Stomach (tissue), 9 donors: Measurements from ENCODE around the gene KLF12. TPM values are rescaled to one million over a fixed set of nuclear protein-coding genes. Genes with fewer than 3 reads are reported as not detected.

Experiments
- DNase-seq, 2 donors: peaks; one replicate each; pipeline versions ENCODE4 v3.0.0 to v3.0.0-alpha.2; 2013 to 2019
- H3K27ac ChIP-seq, 5 donors: fragments of 200-600 bp in 4 of 5; sonication (generic) in 4 of 5; one replicate each; pipeline ENCODE4 v1.5.1; 2013 to 2019; ENCODE audit warnings: mild to moderate bottlenecking in 1 of 5, moderate library complexity in 1 of 5
- H3K27me3 ChIP-seq, 3 donors: fragments of 200-600 bp; sonication (generic); one replicate each; pipeline ENCODE4 v1.5.1; 2017 to 2019; ENCODE audit warnings: mixed run types in 1 of 3
- H3K36me3 ChIP-seq, 4 donors: fragments of 200-600 bp; sonication (generic); 1 replicate in 3 of 4; 2 replicates in 1 of 4; pipeline ENCODE4 v1.5.1; 2016 to 2019
- H3K4me1 ChIP-seq, 4 donors: fragments of 200-600 bp; sonication (generic); one replicate each; pipeline ENCODE4 v1.5.1; 2016 to 2019
- H3K4me3 ChIP-seq, 4 donors: fragments of 200-600 bp; sonication (generic) in 3 of 4; one replicate each; pipeline ENCODE4 v1.5.1; 2016 to 2019; ENCODE audit warnings: mild to moderate bottlenecking in 1 of 4
- H3K9me3 ChIP-seq, 4 donors: fragments of 200-600 bp; sonication (generic); one replicate each; pipeline ENCODE4 v1.5.1; 2016 to 2019
- EP300 ChIP-seq: sonication (generic); formaldehyde crosslinking; IDR thresholded peaks from one replicate; pipeline ENCODE4 v1.6.1; 2017; ENCODE audit warnings: antibody characterized with exemption
- POLR2A ChIP-seq, 4 donors: fragments of 450-650 bp; IDR thresholded peaks; one replicate each; pipeline ENCODE4 v1.6.1; 2016; ENCODE audit warnings: antibody characterized with exemption in 4 of 4, control low read depth in 2 of 4, mild to moderate bottlenecking in 1 of 4, moderate library complexity in 1 of 4
- POLR2AphosphoS5 ChIP-seq, 3 donors: sonication (generic); formaldehyde crosslinking; IDR thresholded peaks; one replicate each; pipeline ENCODE4 v1.6.1; 2016; ENCODE audit warnings: antibody characterized with exemption in 3 of 3
- WGBS, 5 donors: extraction: QIAGEN DNeasy Blood & Tissue Kit in 3 of 5; methylation state at CpG; one replicate each; pipeline versions ENCODE4 v1.1.5 to v1.1.7; 2013 to 2018; 5-methylcytosine and 5-hydroxymethylcytosine counted together
- intact Hi-C: fragments of 100-400 bp; cut with DNase I; formaldehyde crosslinking; loops from one replicate; pipeline ENCODE4 v1.15.1; 2023; ENCODE audit warnings: low total_unique reads
- polyA plus RNA-seq, 3 donors: library from polyadenylated mRNA; stranded (reverse); fragments of 200-250 nt; gene quantifications; one replicate each; pipeline ENCODE4 v1.2.3, GENCODE V29; 2013
- total RNA-seq, 5 donors: library from RNA; depleted of rRNA; stranded (reverse); fragments of >200 nt; gene quantifications; one replicate each; pipeline versions ENCODE4 v1.1.0 to v1.2.3, GENCODE V29; 2014 to 2016
- TF ChIP-seq, protein P1 (sequence below), 7 experiments: fragments of 450-650 bp in 4 of 7; fragments of 200-600 bp in 3 of 7; sonication (generic) in 3 of 7; IDR thresholded peaks; one replicate each; pipeline ENCODE4 v1.5.1; 2016 to 2019; ENCODE audit warnings: antibody characterized with exemption in 7 of 7, control low read depth in 2 of 7, mild to moderate bottlenecking in 1 of 7
- donor health status: healthy with polysubstance abuse.
- donor health status: Bipolar disorder and iron deficiency.
- donor health status: healthy.

The KLF12 gene
- total and polyA plus RNA-seq, 8 donors: 0.73 to 24.6 (median 3.6) TPM

GRCh38 chr13:74111901-74112824 is 22.0 kb downstream of the KLF12 start:
- Histone ChIP-seq H3K4me3 (no peak overlapping the region), H3K27ac (no peak overlapping the region), H3K9me3 (no peaks in the 10 kb centered on the region), H3K36me3 (no peaks in the 10 kb centered on the region), H3K27me3 (no peaks in the 10 kb centered on the region), H3K4me1 (peaks cover 0 to 15% (median 4%) of the 10 kb centered on the region in 4 donors)
- 55 to 61% (median 58%) methylated on average over 5 of the region's 5 CpGs for WGBS, 5 donors
- intact Hi-C loops: no loop called here
- no peak for DNase-seq
- TF ChIP-seq POLR2A (IDR thresholded peaks at IDR 0.05) (no peak), EP300 (no peak), POLR2AphosphoS5 (IDR thresholded peaks at IDR 0.05) (no peak)
- TF ChIP-seq, protein P1, sequence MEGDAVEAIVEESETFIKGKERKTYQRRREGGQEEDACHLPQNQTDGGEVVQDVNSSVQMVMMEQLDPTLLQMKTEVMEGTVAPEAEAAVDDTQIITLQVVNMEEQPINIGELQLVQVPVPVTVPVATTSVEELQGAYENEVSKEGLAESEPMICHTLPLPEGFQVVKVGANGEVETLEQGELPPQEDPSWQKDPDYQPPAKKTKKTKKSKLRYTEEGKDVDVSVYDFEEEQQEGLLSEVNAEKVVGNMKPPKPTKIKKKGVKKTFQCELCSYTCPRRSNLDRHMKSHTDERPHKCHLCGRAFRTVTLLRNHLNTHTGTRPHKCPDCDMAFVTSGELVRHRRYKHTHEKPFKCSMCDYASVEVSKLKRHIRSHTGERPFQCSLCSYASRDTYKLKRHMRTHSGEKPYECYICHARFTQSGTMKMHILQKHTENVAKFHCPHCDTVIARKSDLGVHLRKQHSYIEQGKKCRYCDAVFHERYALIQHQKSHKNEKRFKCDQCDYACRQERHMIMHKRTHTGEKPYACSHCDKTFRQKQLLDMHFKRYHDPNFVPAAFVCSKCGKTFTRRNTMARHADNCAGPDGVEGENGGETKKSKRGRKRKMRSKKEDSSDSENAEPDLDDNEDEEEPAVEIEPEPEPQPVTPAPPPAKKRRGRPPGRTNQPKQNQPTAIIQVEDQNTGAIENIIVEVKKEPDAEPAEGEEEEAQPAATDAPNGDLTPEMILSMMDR (IDR thresholded peaks at IDR 0.05): no peak

DNA sequence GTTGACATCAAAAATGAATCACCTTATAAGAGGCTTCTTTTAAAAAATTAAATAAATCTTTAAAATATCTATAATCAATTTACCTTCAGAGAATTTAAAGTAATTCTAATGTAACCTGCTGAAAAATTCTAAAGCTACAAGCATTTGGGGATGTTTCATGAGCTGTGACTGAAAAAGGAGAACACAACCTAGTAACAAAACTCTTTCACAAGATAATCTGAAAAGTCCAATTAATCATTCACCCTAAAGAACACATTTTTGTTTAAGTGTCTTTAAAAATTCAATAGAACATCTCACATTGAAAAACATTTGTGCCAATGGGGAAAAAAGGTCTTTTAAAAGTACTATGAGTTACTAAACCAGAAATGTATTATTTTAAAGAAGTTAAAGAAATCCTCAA is 22.8 kb downstream of the KLF12 start:
- H3K4me3 ChIP-seq: no peak overlapping the region
- no peak for DNase-seq
- H3K27me3 ChIP-seq: no peaks in the 10 kb centered on the region
- TF ChIP-seq POLR2AphosphoS5 (IDR thresholded peaks at IDR 0.05) (no peak), POLR2A (IDR thresholded peaks at IDR 0.05) (no peak), EP300 (no peak)
- TF ChIP-seq, protein P1 (IDR thresholded peaks at IDR 0.05): no peak
- H3K4me1 ChIP-seq: peaks cover 0 to 15% (median 4%) of the 10 kb centered on the region in 4 donors
- H3K36me3 ChIP-seq: no peaks in the 10 kb centered on the region
- intact Hi-C loops: no loop called here
- H3K27ac ChIP-seq: no peak overlapping the region
- no peaks in the 10 kb centered on the region for H3K9me3 ChIP-seq

GRCh38 chr13:74110053-74110452 is 24.2 kb downstream of the KLF12 start:
- H3K36me3 ChIP-seq: no peaks in the 10 kb centered on the region
- TF ChIP-seq, protein P1 (IDR thresholded peaks at IDR 0.05): no peak
- TF ChIP-seq POLR2AphosphoS5 (IDR thresholded peaks at IDR 0.05): no peak
- no peak for TF ChIP-seq EP300
- TF ChIP-seq POLR2A (IDR thresholded peaks at IDR 0.05): no peak
- peaks cover 0 to 19% (median 4%) of the 10 kb centered on the region in 4 donors for H3K4me1 ChIP-seq
- 54 to 76% (median 57%) methylated on average over 4 of the region's 4 CpGs for WGBS, 5 donors
- no peaks in the 10 kb centered on the region for H3K9me3 ChIP-seq
- H3K4me3 ChIP-seq: no peak overlapping the region
- peak in 1 of 2 donors; percentile 25 for DNase-seq
- intact Hi-C loops: no loop called here
- no peaks in the 10 kb centered on the region for H3K27me3 ChIP-seq
- no peak overlapping the region for H3K27ac ChIP-seq

GRCh38 chr13:74107598-74107997 is 26.6 kb downstream of the KLF12 start:
- 93 to 99% (median 95%) methylated on average over 3 of the region's 3 CpGs for WGBS, 5 donors
- no peaks in the 10 kb centered on the region for H3K9me3 ChIP-seq
- H3K27me3 ChIP-seq: no peaks in the 10 kb centered on the region
- no peak for DNase-seq
- H3K4me1 ChIP-seq: peaks cover 0 to 34% (median 8%) of the 10 kb centered on the region in 4 donors
- no peak overlapping the region for H3K4me3 ChIP-seq
- H3K36me3 ChIP-seq: no peaks in the 10 kb centered on the region
- intact Hi-C loops: no loop called here
- TF ChIP-seq, protein P1 (IDR thresholded peaks at IDR 0.05): no peak
- TF ChIP-seq POLR2AphosphoS5 (IDR thresholded peaks at IDR 0.05): no peak
- TF ChIP-seq EP300: no peak
- TF ChIP-seq POLR2A (IDR thresholded peaks at IDR 0.05): no peak
- no peak overlapping the region for H3K27ac ChIP-seq
